ENCODE measurements around the gene NCKAP1. TPM values are rescaled to one million over a fixed set of nuclear protein-coding genes. Genes with fewer than 3 reads are reported as not detected.
A peak's percentile ranks its signal among the peaks of the same experiment; 100 is the strongest.

The NCKAP1 gene
- total and polyA plus RNA-seq, 10 donors, result 8.9 to 62.5 (median 49.3) TPM

GRCh38 chr2:183035954-183036669 lies 2.1 kb downstream of the NCKAP1 start:
- no peaks in the 10 kb centered on the region for H3K9me3 ChIP-seq
- H3K27me3 ChIP-seq (replicated peaks in 1 of 7), result peaks cover 0 to 100% (median 29%) of the 10 kb centered on the region in 7 donors
- H3K4me3 ChIP-seq, result peak overlapping the region in 6 of 8 donors; percentile 56 to 84 (median 61)
- no peak for DNase-seq
- TF ChIP-seq POLR2A (IDR thresholded peaks at IDR 0.05), result no peak
- no peak for TF ChIP-seq CTCF (IDR thresholded peaks at IDR 0.05 in 8 of 11, conservative IDR thresholded peaks at IDR 0.05 in 3 of 11)
- TF ChIP-seq POLR2AphosphoS5 (IDR thresholded peaks at IDR 0.05), result no peak
- 11 to 16% (median 12%) methylated on average over 2 of the region's 2 CpGs for WGBS, 5 donors
- H3K36me3 ChIP-seq, result no peaks in the 10 kb centered on the region
- peak overlapping the region in 6 of 8 donors; percentile 2 to 94 (median 93) for H3K27ac ChIP-seq
- peaks cover 23 to 68% (median 49%) of the 10 kb centered on the region in 6 donors for H3K4me1 ChIP-seq
- intact Hi-C loops (cut with DNase I; ENCODE audit: low total_unique reads), result no loop called here

- no peak for DNase-seq
- peak overlapping the region in 3 of 8 donors; percentile 59 to 84 (median 65) for H3K4me3 ChIP-seq
- H3K36me3 ChIP-seq, result no peaks in the 10 kb centered on the region
- H3K4me1 ChIP-seq, result peaks cover 23 to 72% (median 50%) of the 10 kb centered on the region in 6 donors
- no peak for TF ChIP-seq POLR2AphosphoS5 (IDR thresholded peaks at IDR 0.05)
- TF ChIP-seq POLR2A (IDR thresholded peaks at IDR 0.05), result no peak
- TF ChIP-seq CTCF (IDR thresholded peaks at IDR 0.05 in 8 of 11, conservative IDR thresholded peaks at IDR 0.05 in 3 of 11), result no peak
- intact Hi-C loops (cut with DNase I; ENCODE audit: low total_unique reads), result no loop called here
- peaks cover 0 to 99% (median 29%) of the 10 kb centered on the region in 7 donors for H3K27me3 ChIP-seq (replicated peaks in 1 of 7)
- H3K9me3 ChIP-seq, result no peaks in the 10 kb centered on the region
- H3K27ac ChIP-seq, result peak overlapping the region in 5 of 8 donors; percentile 2 to 94 (median 93)
- 50 to 57% (median 54%) methylated on average over 2 of the region's 2 CpGs for WGBS, 5 donors
Measured at GRCh38 chr2:183035298-183035953, 2.8 kb downstream of the NCKAP1 start.

- Histone ChIP-seq H3K4me3 (no peak overlapping the region), H3K27me3 (replicated peaks in 1 of 7) (peaks cover 0 to 99% (median 35%) of the 10 kb centered on the region in 7 donors), H3K4me1 (peaks cover 23 to 72% (median 53%) of the 10 kb centered on the region in 6 donors), H3K9me3 (no peaks in the 10 kb centered on the region), H3K36me3 (no peaks in the 10 kb centered on the region), H3K27ac (no peak overlapping the region)
- TF ChIP-seq POLR2AphosphoS5 (IDR thresholded peaks at IDR 0.05), result no peak
- no peak for TF ChIP-seq POLR2A (IDR thresholded peaks at IDR 0.05)
- TF ChIP-seq CTCF (IDR thresholded peaks at IDR 0.05 in 8 of 11, conservative IDR thresholded peaks at IDR 0.05 in 3 of 11), result no peak
- DNase-seq, result no peak
- intact Hi-C loops (cut with DNase I; ENCODE audit: low total_unique reads), result no loop called here
- 89 to 100% (median 96%) methylated on average over 1 of the region's 1 CpG for WGBS, 5 donors
Measured at GRCh38 chr2:183034806-183035205, 3.5 kb downstream of the NCKAP1 start.

- intact Hi-C loops (cut with DNase I; ENCODE audit: low total_unique reads), result no loop called here
- H3K9me3 ChIP-seq, result no peaks in the 10 kb centered on the region
- no peak overlapping the region for H3K4me3 ChIP-seq
- no peak for DNase-seq
- 75 to 80% (median 79%) methylated on average over 1 of the region's 1 CpG for WGBS, 5 donors
- TF ChIP-seq POLR2AphosphoS5 (IDR thresholded peaks at IDR 0.05) (no peak), POLR2A (IDR thresholded peaks at IDR 0.05) (no peak), CTCF (IDR thresholded peaks at IDR 0.05 in 8 of 11, conservative IDR thresholded peaks at IDR 0.05 in 3 of 11) (no peak)
- peaks cover 23 to 74% (median 49%) of the 10 kb centered on the region in 6 donors for H3K4me1 ChIP-seq
- H3K36me3 ChIP-seq, result no peaks in the 10 kb centered on the region
- H3K27ac ChIP-seq, result no peak overlapping the region
- H3K27me3 ChIP-seq (replicated peaks in 1 of 7), result peaks cover 0 to 99% (median 26%) of the 10 kb centered on the region in 7 donors
Measured at GRCh38 chr2:183033951-183034350, 4.3 kb downstream of the NCKAP1 start.
